SKM-1 treated with dmso at 0.1 percent for 144 hours (cell line): Measurements from ENCODE around the gene ARMC9.
A peak's percentile ranks its signal among the peaks of the same experiment; 100 is the strongest.

Experiments
- DNase-seq: peaks from one replicate; lab custom pipeline; 2025; ENCODE audit not compliant: unreplicated experiment; lab: John Stamatoyannopoulos, UW

The ARMC9 gene

GRCh38 chr2:231308219-231308618 is 109.8 kb downstream of the ARMC9 start:
- no peak for DNase-seq

- no peak for DNase-seq
These were observed 110.4 kb downstream of the ARMC9 start for GRCh38 chr2:231308631-231309428.

GRCh38 chr2:231312066-231312465 is 113.6 kb downstream of the ARMC9 start:
- DNase-seq = no peak

GRCh38 chr2:231315896-231316295 is 117.5 kb downstream of the ARMC9 start:
- DNase-seq = peak; percentile 14

- DNase-seq = no peak
These were observed 119.1 kb downstream of the ARMC9 start for GRCh38 chr2:231317579-231317978.

GRCh38 chr2:231318436-231318835 is 120.0 kb downstream of the ARMC9 start:
- DNase-seq = no peak

GRCh38 chr2:231318954-231319353 is 120.5 kb downstream of the ARMC9 start:
- DNase-seq = no peak

GRCh38 chr2:231319867-231320266 is 121.4 kb downstream of the ARMC9 start:
- DNase-seq = no peak

DNA sequence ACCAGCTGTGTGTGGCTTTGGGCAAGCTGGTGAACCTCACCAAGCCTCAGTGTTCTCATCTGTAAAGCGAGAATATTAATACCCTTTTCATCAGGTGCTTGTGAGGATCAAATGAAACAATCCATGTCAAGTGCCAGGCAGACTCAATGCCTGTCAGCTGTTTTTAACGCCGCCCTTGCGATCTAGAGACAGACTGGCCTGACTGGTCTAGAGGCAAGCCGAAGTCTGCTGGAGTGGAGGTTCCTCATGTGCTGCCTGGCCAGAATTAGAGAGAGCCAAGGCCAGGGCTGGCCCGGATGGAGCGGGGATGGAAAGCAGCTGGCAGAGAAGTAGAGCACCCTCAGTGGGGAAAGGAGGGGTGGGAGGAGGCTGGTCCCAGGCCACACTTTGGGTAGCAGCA is 122.6 kb downstream of the ARMC9 start:
- no peak for DNase-seq

DNA sequence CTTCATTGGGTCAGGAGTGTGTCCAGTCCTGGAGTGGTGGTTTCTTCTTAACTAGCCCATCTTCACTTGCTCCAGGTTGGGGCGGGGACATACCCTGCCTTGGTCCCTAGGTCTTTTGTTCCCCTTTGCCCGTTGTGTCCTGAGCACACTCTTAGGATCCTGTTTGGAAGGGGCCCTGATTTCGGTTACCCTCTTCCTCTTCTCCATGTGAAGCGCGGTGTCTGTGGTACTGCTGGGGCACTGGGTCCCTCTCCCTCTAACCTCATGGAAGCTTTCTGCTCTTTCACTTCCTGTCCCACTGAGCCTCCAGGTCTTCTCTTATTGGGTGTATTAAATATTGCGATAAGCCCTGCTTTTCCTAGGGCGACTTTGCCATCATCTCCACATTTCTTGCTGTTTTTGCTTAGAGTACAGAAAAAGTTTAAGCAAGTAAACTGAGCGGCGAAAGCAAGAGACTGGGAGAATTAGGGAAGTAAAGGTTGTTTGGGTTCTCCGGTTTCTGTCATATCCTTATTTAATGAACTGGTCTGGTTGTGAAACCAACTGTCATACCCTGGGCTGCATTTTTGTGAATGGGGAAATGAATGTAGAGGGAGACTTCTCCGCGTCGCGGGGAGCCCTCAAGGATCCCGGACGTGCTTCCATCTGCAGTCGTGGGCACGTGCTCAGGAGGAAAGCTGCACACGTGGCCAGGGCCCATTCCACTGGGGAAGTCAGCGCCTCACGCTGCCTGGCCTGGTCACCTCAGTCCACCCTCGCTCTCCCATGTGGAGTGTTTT is 123.3 kb downstream of the ARMC9 start:
- DNase-seq = peak; percentile 97

DNA sequence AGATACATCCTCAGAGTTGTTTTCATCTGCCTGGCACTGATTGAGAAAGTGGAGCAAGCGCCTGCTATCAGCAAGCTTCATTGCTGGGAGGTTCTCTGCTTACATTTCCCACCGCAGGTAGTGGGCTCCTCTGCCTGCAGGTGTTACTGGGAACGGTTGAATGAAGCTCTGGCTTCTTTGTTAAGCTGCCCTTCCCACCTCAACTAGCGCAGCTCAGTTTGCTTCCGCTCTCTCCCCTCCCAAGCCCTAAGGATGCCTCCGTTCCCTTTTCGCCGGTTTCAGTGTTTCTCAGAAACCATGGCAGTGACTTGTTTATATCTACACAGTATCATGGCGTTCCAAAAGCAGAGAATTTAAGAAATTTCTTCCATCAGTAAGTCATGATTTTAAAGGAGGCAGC is 124.9 kb downstream of the ARMC9 start:
- DNase-seq = no peak

DNA sequence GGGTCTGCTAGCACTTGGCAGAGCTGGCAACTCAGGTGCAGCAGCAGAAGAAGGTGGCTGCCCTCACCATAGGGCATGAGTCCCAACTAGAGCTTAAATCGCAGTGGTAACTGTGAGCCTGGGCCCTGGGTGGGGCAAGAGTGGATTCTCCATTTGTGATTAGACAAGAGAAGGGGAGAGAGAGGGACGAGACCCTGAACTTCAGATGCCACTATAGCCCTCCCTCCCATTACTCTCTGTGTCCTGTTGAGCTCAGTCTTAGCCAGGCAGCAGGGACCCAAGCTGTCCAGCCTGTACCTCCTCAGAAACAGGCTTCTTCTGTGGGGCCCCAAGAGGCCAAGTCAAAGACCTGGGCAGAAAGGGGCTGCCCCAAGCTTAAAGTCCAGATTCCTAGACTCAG is 127.4 kb downstream of the ARMC9 start:
- DNase-seq = no peak

DNA sequence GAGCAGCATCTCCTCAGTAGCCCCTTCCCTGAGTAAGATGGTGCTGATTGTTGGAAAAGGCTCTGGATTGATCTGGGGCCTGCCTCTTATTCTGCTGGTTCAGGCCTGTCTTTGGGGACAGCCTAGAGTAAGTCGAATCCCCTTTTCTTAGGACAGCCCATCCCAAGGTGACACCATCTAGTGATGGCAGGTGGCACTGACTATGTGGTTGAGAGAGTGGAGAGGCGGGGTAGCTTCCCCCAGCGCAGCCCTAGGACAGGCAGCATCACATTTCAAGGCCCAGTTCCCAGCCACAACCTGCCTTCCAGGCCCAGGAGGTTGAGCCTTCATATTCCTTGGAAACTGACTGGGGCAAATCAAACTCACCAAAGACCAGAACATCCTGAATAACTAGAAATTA is 128.0 kb downstream of the ARMC9 start:
- DNase-seq = no peak

GRCh38 chr2:231330311-231330710 is 131.9 kb downstream of the ARMC9 start:
- no peak for DNase-seq

DNA sequence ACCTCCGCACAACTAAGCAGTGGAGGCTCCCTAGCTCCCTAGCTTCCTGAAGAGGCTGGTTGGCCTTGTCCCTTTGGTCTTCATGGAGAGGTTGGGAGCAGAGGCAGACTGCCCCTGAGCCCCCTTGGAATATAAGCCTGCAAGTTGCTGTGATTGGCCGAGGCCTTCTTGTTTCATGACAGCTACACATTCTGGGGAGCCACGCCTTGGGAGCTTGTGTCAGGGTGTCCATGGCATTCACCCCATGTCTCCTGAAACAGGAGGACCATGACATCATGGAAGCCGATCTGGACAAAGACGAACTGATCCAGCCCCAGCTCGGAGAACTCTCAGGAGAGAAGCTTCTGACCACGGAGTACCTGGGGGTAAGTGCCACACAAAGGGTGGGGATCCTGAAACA is 133.1 kb downstream of the ARMC9 start:
- DNase-seq = no peak

DNA sequence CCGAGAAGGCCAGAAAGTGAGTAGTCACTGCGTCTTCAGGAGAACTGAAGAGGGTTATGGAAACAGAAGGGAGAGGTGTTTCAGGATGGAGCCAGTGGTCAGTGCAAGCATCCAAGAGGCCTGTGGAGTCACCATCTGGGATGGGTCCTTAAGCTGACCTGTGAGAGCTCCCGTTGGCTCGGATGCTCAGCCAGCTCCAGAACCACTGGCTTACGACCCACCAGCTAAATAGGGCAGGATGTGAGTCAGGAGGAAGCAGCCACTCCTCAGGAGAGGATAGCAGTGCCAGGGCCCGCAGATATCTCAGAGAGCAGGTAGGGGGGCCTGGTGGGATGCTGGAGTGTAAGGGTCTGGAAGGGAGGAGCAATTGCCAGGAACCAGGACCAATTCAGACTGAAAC is 134.0 kb downstream of the ARMC9 start:
- no peak for DNase-seq

GRCh38 chr2:231332872-231333500 is 134.6 kb downstream of the ARMC9 start:
- no peak for DNase-seq

DNA sequence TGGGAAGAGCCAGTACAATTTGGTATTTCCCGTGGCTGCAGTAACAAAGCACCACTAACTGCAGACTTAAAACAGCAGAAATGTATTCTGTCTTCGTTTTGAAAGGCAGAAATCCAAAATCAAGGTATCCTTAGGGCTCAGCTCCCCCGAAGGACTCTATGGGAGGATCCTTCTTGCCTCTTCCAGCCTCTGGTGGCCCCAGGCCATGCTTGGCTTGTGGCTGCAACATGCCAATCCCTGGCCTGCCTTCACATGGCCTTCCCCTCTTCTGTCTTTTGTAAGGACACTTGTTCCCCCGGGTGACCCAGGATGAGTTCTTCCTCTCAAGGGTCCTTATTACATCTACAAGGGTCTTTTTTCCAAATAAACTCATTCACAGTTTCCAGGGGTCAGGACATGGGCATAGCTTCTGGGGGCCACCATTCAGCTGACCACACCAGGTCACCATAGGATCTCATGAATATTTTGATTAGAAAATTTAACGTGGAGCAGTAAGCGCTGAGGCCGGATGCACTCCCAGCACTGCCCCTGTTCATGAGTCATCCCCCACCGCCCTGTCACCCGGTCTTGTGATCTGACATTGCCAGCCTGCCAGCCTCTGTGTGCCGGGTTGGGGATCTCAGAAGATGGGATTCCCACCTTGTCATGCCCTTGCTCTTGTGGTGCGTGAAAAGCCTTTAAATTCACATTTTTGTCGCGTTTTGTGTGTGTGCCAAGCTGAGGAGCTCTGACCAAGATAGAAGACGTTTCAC is 135.9 kb downstream of the ARMC9 start:
- DNase-seq = no peak

DNA sequence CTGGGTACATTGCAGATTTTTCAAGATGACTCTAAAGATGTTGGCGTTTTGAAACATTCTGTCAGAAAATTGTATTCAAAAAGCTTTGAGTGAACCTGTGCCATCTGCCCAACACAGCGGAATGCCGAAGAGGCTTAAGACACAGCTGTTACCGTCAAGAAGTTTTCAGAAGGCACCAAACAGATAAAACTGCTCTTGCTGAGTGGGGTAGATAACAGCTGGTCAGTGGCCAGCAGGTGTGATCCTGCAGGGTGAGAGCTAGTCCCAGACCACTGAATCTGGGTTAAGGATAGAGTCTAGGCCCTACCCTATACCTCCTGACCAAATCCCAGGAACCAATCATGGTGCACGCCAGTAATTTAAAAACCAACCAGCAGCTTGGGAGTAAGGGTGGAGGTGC is 136.6 kb downstream of the ARMC9 start:
- DNase-seq = no peak

GRCh38 chr2:231335591-231335990 is 137.2 kb downstream of the ARMC9 start:
- no peak for DNase-seq

- no peak for DNase-seq
These were observed 137.8 kb downstream of the ARMC9 start for GRCh38 chr2:231336236-231336635.
